IgD-negative memory B cell (primary cell): ENCODE results near the gene VCAN. TPM values are rescaled to one million over a fixed set of nuclear protein-coding genes. Genes with fewer than 3 reads are reported as not detected.

ENCODE experiments used
- polyA plus RNA-seq: library from polyadenylated mRNA; unstranded; fragments of 300-500 nt; fragmentation: Illumina TruSeq; gene quantifications from one replicate; pipeline ENCODE4 v1.2.3, GENCODE V29; 2021

Gene VCAN
- polyA plus RNA-seq, 1 donor from 2014 or later: 1.6 TPM

Other genes with a start within 250 kb of the VCAN start
- not detected for gene HAPLN1, start 249.1 kb downstream of the VCAN start, polyA plus RNA-seq